ENCODE measurements around the gene CD7. TPM values are rescaled to one million over a fixed set of nuclear protein-coding genes. Genes with fewer than 3 reads are reported as not detected.
A peak's percentile ranks its signal among the peaks of the same experiment; 100 is the strongest.

CD7 gene
- total and polyA plus RNA-seq, 9 donors: 0.22 to 1.4 (median 0.50) TPM

DNA sequence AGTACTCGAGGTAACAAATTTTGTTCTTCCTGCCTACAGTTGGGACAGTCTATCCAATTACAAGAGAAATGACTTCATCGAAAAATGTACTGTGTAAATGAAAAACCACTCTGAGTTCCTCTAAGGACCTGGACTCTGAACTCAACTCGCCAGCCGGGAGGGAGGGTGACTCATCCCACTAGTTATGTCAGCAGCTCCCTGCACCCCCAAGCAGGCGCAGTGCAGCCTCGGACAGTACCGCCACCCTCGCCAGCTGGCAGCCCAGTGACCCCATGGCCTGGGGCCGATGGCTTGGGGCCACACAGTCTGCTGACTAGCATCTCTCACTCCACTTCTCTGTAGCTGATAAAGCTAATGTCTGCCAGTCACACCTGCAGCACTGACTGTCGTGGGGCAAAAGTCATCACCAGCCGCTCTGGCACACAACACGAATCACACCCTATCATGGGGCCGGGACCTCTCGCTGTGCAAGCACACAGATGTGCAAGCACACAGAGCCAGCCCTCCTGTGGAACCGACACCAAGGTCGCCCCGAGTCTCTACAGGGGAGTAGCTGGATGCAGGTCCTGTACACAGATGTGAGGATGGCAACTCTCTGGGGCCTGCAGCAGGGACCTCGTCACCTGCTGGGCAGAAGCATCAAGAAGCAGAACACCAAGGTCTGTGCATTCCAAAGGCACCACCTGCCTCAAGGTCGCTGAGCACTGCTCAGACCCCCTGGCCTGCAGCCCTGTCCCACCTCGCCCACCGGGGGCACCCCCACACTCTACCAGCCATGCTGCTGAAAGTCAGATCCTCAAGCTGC, 49.6 kb downstream of the CD7 start:
- H3K36me3 ChIP-seq (ENCODE audit: control insufficient read depth, insufficient read depth, low read length): peaks cover 78% of the 10 kb centered on the region
- H3K27me3 ChIP-seq (ENCODE audit: control insufficient read depth, insufficient read depth, low read length): no peaks in the 10 kb centered on the region
- peak; percentile 92 for DNase-seq
- 39% methylated on average over 16 of the region's 21 CpGs for WGBS (ENCODE audit: insufficient coverage)
- no peak overlapping the region for H3K4me3 ChIP-seq (ENCODE audit: low read length)
- peaks cover 34% of the 10 kb centered on the region for H3K4me1 ChIP-seq (ENCODE audit: control insufficient read depth, insufficient read depth, low read length)
- no peaks in the 10 kb centered on the region for H3K9me3 ChIP-seq (replicated peaks; ENCODE audit: control insufficient read depth, low read depth, low read length)
- peak overlapping the region; percentile 48 for H3K27ac ChIP-seq (ENCODE audit: low read length)

DNA sequence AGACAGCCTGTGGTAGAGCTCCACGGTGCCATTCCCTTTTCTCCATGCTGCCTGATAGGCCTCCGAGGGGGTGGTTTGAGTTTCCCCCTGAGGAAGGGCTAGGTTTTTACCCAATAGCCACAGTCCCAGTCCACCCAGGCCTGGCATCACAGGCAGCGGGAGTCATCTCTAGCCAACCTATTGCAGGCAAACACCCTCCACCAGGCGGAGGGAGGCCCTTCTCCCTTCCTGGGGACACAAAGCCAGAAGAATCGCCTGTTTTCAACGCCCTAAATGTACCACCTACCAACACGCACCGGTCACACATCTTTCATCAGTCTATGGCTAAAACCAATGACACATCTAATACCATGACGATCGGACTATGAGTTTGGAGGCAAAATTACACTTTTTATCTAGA, 51.3 kb downstream of the CD7 start:
- WGBS (ENCODE audit: insufficient coverage): 93% methylated on average over 8 of the region's 10 CpGs
- no peaks in the 10 kb centered on the region for H3K27me3 ChIP-seq (ENCODE audit: control insufficient read depth, insufficient read depth, low read length)
- no peak for DNase-seq
- H3K4me1 ChIP-seq (ENCODE audit: control insufficient read depth, insufficient read depth, low read length): peaks cover 22% of the 10 kb centered on the region
- no peaks in the 10 kb centered on the region for H3K9me3 ChIP-seq (replicated peaks; ENCODE audit: control insufficient read depth, low read depth, low read length)
- peaks cover 85% of the 10 kb centered on the region for H3K36me3 ChIP-seq (ENCODE audit: control insufficient read depth, insufficient read depth, low read length)
- H3K27ac ChIP-seq (ENCODE audit: low read length): no peak overlapping the region
- no peak overlapping the region for H3K4me3 ChIP-seq (ENCODE audit: low read length)

Other genes with a start within 250 kb of the CD7 start
- 15.4 TPM for gene FASN, start 219.4 kb downstream of the CD7 start, total RNA-seq
- 10 to 100 TPM; 23.0 to 53.4 (median 34.9) TPM for gene FASN, start 219.4 kb downstream of the CD7 start, polyA plus RNA-seq (ENCODE audit: insufficient read depth in 1 of 8, insufficient read length in 8 of 8, low replicate concordance in 1 of 8)
- 15.7 TPM for gene CCDC57, start 104.8 kb downstream of the CD7 start, total RNA-seq
- 10 to 100 TPM; 18.1 to 37.4 (median 30.8) TPM for gene CCDC57, start 104.8 kb downstream of the CD7 start, polyA plus RNA-seq (ENCODE audit: insufficient read depth in 1 of 8, insufficient read length in 8 of 8, low replicate concordance in 1 of 8)
- gene SLC16A3, start 88.6 kb downstream of the CD7 start, total RNA-seq: 21.9 TPM
- gene SLC16A3, start 88.6 kb downstream of the CD7 start, polyA plus RNA-seq (ENCODE audit: insufficient read depth in 1 of 8, insufficient read length in 8 of 8, low replicate concordance in 1 of 8): 10 to 100 TPM; 21.9 to 47.3 (median 33.4) TPM
- gene CSNK1D, start 43.9 kb downstream of the CD7 start, total RNA-seq: 15.0 TPM
- 10 to 100 TPM; 63.2 to 82.2 (median 73.2) TPM for gene CSNK1D, start 43.9 kb downstream of the CD7 start, polyA plus RNA-seq (ENCODE audit: insufficient read depth in 1 of 8, insufficient read length in 8 of 8, low replicate concordance in 1 of 8)
- gene SECTM1, start 16.2 kb upstream of the CD7 start, total RNA-seq: 5.3 TPM
- gene SECTM1, start 16.2 kb upstream of the CD7 start, polyA plus RNA-seq (ENCODE audit: insufficient read depth in 1 of 8, insufficient read length in 8 of 8, low replicate concordance in 1 of 8): 1 to 10 TPM; 2.6 to 6.3 (median 3.6) TPM
- 0.09 TPM for gene TEX19, start 41.6 kb upstream of the CD7 start, total RNA-seq
- gene TEX19, start 41.6 kb upstream of the CD7 start, polyA plus RNA-seq (ENCODE audit: insufficient read depth in 1 of 8, insufficient read length in 8 of 8, low replicate concordance in 1 of 8): under 1 TPM in 7 of 8 donors, not detected in 1; 0.07 to 0.17 (median 0.09) TPM
- 2.2 TPM for gene UTS2R, start 54.2 kb upstream of the CD7 start, total RNA-seq
- 10 to 100 TPM in 4 of 8 donors, 1 to 10 TPM in 4; 4.8 to 16.5 (median 8.9) TPM for gene UTS2R, start 54.2 kb upstream of the CD7 start, polyA plus RNA-seq (ENCODE audit: insufficient read depth in 1 of 8, insufficient read length in 8 of 8, low replicate concordance in 1 of 8)
- 12.9 TPM for gene HEXD, start 100.7 kb upstream of the CD7 start, total RNA-seq
- gene HEXD, start 100.7 kb upstream of the CD7 start, polyA plus RNA-seq (ENCODE audit: insufficient read depth in 1 of 8, insufficient read length in 8 of 8, low replicate concordance in 1 of 8): 10 to 100 TPM; 16.2 to 29.7 (median 21.2) TPM
- 21.5 TPM for gene OGFOD3, start 101.0 kb upstream of the CD7 start, total RNA-seq
- gene OGFOD3, start 101.0 kb upstream of the CD7 start, polyA plus RNA-seq (ENCODE audit: insufficient read depth in 1 of 8, insufficient read length in 8 of 8, low replicate concordance in 1 of 8): 10 to 100 TPM; 17.2 to 25.9 (median 23.4) TPM
- gene CYBC1, start 133.1 kb upstream of the CD7 start, total RNA-seq: 28.9 TPM
- 10 to 100 TPM; 30.7 to 53.5 (median 35.2) TPM for gene CYBC1, start 133.1 kb upstream of the CD7 start, polyA plus RNA-seq (ENCODE audit: insufficient read depth in 1 of 8, insufficient read length in 8 of 8, low replicate concordance in 1 of 8)
- gene NARF, start 141.1 kb upstream of the CD7 start, total RNA-seq: 32.1 TPM
- 10 to 100 TPM; 50.3 to 77.5 (median 56.2) TPM for gene NARF, start 141.1 kb upstream of the CD7 start, polyA plus RNA-seq (ENCODE audit: insufficient read depth in 1 of 8, insufficient read length in 8 of 8, low replicate concordance in 1 of 8)
- gene FOXK2, start 202.1 kb upstream of the CD7 start, total RNA-seq: 31.8 TPM
- 10 to 100 TPM; 33.5 to 47.3 (median 39.1) TPM for gene FOXK2, start 202.1 kb upstream of the CD7 start, polyA plus RNA-seq (ENCODE audit: insufficient read depth in 1 of 8, insufficient read length in 8 of 8, low replicate concordance in 1 of 8)